GM12873 (cell line): ENCODE measurements around the gene SLC17A6.

Experiments
- CTCF ChIP-seq: IDR thresholded peaks from 2 replicates; pipeline ENCODE4 v1.5.1; 2012; ENCODE audit warnings: low read depth, mild to moderate bottlenecking, moderate library complexity, low read length, control low read depth; ENCODE audit not compliant: insufficient read depth; ENCODE audit errors: missing control alignments

SLC17A6 gene

DNA sequence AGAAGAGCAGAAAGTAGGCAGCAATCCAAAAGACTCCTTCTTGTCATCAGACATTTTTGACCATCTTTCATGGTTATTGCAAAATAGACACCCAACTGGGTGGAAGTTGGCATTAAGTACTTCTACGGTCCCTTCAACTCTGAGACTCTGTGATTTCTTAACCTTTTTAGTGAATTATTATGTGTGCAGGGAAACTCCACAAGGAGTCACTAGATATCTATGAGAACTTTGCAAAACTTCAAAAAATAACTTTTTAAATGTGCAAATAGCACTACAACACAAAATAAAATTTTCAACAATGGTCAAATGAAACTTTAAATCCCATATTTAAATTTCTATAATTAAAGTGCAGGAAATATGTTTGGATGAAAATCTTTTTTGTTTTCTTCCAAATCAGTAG lies 88.7 kb downstream of the SLC17A6 start:
- TF ChIP-seq CTCF = no peak
